Measurements from ENCODE around the gene ATG7.
"Not testable (repeated sequence)": the region's sequence is repeated elsewhere in the genome, so short reads cannot be mapped to it uniquely, and the experiment has no call there.

The ATG7 gene

GRCh38 chr3:11470031-11470853, 198.0 kb downstream of the ATG7 start:
- DNase-seq = no peak

DNA sequence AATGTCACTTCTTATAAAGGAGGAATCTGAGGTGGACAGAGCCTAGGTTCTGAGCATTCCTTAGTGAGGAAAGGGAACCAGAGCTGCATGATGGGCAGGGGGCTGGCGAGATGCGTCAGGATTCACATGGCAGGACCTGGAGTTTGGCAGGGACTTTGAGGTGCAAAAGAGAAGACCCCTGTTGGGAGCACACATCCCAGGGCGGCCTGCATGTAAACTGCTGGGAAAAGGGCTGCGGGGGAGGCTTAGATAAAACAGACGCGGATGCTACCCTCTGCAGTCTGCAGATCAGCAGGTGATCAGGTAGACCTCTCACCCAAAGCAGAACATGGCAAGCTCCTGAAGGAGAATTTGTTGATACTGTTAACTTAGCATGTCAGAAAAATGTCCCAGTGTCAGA, 203.1 kb downstream of the ATG7 start:
- DNase-seq = no peak

DNA sequence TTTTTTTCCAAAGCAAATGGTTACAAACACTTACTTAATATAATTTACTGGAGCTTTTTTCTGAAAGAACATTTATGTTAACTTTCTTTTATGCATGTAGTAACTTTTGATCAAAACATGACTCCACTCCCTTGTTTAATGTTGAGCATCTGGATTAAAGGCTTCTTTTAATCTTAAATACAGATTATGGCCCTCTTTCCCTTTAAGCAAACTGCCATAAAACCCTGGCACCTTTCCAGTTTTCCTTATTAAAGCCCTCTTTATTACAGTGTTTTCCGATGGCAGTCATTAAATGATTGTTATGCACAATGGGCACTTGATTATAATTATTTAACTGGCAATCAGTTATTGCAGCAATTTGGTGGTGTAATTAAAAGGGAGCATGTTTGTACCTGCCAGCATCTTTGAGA, 204.5 kb downstream of the ATG7 start:
- DNase-seq = no peak

DNA sequence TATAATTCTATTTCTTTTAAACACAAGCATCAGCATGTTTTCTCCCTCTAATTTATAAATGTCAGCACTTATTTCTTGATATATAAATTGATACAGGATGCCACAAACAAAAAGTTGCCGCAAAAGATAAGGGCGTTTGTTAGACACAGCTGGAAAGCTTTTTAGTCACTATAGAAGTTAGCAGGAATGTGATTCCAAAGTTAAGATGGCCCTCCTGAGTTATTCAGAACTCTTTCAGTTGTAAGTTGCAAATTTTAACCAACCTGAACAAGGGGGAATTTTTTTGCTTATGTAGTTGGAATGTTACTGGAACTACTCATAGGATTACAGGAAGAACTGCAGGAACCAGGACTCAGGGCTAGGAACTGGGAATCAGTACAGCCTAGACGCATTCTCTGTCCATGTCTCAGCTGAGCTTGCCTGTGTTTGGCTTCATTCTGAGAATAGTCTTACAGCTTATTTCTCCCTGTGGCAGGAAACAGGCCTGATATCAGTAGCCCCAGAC, 205.3 kb downstream of the ATG7 start:
- no peak for DNase-seq

DNA sequence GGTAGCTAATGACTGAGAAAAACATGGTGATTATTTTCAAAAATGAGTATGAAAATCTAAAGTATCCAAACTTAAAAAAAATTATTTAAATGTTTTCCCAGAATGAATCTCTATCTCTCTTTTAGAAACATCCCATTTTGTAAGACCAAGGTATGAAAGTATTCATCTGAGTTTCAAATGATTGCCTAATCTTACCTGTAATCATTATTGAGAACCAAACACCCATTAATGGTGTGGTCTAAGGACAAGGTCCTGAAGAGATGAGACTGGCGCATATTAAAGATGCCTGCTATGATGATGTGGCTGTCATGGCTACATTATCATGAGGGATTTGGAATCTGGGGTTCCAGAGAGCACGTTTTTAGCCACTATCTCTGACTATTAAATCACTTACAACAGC, 206.0 kb downstream of the ATG7 start:
- DNase-seq = no peak

- no peak for DNase-seq
Measured at GRCh38 chr3:11479221-11479620, 207.0 kb downstream of the ATG7 start.

DNA sequence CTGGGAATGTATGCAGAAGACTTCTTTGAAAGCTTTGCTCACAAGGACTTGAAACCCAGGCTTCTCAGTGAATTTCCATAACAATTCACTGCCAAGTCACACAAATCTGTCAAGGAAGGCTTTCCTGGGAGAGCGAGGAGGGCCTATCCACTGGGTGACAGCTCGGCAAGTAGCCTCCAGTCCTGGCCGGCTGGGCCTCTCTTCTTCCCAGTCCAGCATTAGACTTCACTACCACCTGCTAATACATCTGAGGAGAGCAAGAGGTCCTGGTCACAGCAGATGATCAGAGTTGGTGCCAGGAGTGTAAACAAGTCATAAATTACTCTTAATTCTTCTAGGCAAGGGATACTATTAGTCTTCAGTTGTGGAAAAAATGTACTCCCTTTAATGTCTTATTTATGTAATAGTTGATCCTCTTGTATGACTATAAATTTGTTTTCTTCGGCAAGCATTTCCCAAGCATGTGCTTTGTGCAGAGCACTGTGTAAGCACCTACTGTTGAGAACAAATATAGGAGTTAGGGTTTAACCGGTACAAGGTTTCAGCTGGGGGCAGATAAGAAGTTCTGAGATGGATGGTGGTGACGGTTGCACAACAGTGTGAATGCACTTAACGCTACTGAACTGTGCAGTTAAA, 208.6 kb downstream of the ATG7 start:
- DNase-seq = no peak

DNA sequence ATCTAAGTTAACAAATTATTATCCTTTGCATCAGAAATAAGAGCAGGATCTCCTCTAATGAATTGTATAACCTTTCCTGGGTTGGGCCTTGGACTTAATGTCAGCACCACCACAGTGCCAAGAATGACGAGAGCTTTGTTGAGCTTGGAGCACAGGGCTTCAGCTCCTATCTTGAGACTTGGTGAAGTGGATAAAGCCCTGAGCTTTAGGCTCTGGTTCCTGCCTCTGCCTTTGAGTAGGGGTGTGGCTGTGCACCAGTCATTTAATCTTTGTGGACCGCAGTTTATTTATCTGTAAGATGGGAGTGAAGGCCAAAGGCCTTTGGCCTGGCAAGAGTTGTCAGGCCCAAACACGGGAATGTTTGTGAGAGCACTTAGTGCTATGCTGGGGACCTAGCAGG, 209.4 kb downstream of the ATG7 start:
- no peak for DNase-seq

DNA sequence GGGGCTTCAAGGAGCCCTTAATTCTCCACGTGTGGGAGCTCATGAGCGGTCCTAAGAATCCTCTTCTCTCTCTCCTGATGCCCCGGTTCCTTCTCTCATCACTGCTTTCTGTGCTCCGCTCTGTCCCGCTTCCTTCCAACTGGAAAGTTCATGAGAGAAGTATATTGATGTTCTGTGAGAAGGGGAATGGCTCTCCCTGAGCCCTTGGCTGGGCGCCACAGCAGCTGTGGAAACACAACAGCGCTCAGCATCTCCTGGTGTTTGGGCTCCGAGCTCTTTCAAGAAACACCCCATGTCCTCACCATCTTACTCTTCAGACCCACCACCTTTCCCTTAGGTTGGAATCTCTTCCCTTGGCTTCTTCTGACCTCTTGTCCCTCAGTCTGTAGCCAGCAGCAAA, 209.8 kb downstream of the ATG7 start:
- DNase-seq = no peak

DNA sequence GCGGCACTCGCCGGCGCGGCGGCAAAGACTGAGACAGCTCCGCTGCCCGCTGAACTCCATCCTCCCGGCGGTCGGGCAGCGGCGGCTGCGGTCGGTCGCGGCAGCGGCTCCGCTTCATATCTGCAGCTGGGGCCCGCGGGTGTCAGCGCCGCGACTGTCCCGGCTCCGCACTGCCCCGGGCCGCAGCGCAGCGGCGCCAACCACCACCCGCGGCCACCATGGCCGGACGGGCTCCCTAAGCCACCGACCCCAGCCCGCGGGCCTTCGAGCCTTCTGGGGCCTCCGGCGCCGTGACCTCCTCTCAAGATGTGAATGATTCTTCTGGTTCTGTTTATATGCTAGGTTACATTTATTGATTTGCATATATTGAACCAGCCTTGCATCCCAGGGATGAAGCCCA, 216.2 kb downstream of the ATG7 start:
- not testable (repeated sequence) for DNase-seq

DNA sequence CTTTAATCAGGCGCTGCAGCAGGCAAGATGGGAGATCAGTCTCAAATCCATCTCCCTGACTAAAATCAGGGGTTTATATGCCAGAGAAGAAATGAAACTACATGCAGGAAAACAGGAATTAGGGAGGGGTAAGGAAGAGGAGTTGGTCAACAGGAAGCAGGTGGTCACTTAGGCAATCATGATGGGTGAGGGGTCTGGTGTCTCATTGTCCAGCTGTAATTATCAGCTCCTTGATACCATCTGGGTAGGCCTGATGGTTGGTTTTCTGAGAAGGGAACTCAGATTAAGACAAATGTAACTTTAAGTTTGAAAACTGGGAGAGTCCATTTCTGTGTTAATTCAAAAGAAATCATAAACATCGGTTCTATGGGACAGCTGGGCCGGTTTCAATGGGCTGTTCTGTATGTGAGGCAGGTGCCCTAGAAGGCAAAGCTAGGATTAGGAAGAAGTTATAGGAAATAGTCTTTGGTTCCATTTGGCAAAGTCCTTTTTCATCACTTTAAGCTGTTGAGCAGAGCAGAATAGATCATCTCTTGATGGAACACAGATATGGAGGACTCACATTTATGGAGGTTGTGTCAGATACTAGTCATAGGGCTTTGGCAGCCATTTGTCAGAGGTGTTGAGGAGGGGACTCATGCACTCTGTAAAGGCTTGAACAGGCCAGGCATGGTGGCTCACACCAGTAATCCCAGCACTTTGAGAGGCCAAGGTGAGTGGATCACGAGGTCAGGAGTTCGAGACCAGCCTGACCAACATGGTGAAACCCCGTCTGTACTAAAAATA, 222.1 kb downstream of the ATG7 start:
- no peak for DNase-seq

GRCh38 chr3:11495948-11496557, 223.9 kb downstream of the ATG7 start:
- DNase-seq = no peak

DNA sequence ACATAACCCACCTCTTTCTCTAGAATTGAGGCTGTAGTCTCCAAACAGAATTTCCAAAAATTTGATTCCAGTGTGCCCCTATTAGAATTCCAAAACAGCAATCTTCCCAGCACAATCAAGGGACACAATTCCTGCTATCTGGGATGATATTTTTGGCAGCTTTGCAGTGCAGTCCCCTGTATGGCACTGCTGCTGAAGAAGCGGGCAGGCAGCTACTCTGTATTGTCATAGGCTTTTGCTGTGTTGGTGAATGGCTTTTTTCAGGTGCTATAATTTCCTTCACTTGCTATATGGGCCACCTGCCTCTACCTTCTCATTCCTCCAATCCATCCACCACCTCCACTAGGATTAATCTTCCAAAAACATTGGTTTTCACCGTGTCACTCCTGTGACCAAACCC, 226.0 kb downstream of the ATG7 start:
- no peak for DNase-seq

DNA sequence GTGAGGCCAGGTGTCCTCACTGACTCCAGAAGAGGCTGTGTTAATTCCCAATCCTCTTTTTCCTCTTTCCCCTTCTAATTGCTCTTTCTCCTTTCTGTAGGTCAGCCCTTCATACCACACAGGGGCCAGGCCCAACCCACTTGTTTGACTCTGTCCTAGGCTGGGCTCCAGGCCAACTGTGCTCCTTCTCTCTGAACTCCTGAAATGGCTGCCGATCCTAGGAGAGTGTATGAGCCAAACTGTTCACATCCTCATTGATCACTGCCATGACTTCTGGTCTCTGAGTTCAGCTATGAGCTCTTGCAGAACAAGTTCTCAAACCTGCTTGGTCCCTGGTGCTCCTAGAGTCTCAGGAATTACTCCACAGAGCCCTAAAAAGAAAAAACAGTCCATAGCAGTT, 226.4 kb downstream of the ATG7 start:
- no peak for DNase-seq

GRCh38 chr3:11499144-11499543, 226.9 kb downstream of the ATG7 start:
- DNase-seq = no peak

DNA sequence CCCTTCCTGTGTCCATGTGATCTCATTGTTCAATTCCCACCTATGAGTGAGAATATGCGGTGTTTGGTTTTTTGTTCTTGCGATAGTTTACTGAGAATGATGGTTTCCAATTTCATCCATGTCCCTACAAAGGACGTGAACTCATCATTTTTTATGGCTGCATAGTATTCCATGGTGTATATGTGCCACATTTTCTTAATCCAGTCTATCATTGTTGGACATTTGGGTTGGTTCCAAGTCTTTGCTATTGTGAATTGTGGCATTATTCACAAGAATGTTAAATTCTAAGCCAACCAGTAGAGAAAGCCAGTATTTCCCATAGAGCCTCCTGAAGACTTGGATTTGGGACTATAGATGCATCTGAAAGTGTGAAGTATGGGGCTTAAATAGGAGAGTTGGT, 230.2 kb downstream of the ATG7 start:
- not testable (repeated sequence) for DNase-seq

GRCh38 chr3:11507719-11508118, 235.5 kb downstream of the ATG7 start:
- DNase-seq = no peak

DNA sequence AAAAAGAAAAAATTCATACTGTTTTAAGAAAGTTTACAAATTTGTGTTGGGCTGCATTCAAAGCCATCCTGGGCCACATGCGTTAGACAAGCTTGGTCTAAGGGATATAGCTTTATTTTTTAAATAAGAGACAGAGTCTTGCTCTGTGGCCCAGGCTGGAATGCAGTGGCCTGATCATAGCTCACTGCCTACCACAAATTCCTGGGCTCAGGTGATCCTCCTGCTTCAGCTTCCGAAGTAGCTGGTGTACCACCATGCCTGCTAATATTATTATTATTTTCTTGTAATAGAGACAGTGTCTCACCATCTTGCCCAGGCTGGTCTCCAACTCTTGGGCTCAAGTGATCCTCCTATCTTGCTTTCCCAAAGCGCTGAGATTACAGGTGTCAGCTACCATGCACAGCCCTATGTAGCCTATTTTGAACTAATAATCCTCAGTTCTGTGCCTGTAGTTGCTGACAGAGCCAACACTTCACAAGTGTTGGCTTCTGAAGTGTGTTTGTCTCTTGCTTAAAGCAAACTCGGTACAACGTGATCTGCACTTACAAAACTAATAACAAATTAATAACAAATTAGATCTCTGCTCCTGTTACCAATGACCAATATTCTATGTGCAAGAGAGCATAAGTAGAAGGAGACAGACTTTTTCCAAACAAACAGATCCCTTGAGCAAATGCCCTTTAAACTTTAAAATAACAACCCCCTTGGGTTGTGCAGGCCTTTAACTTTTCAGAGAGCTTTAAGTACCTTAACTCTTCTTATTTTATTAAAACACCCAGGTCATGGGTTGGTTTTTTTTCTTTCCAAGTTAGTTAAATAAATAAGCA, 236.4 kb downstream of the ATG7 start:
- no peak for DNase-seq

DNA sequence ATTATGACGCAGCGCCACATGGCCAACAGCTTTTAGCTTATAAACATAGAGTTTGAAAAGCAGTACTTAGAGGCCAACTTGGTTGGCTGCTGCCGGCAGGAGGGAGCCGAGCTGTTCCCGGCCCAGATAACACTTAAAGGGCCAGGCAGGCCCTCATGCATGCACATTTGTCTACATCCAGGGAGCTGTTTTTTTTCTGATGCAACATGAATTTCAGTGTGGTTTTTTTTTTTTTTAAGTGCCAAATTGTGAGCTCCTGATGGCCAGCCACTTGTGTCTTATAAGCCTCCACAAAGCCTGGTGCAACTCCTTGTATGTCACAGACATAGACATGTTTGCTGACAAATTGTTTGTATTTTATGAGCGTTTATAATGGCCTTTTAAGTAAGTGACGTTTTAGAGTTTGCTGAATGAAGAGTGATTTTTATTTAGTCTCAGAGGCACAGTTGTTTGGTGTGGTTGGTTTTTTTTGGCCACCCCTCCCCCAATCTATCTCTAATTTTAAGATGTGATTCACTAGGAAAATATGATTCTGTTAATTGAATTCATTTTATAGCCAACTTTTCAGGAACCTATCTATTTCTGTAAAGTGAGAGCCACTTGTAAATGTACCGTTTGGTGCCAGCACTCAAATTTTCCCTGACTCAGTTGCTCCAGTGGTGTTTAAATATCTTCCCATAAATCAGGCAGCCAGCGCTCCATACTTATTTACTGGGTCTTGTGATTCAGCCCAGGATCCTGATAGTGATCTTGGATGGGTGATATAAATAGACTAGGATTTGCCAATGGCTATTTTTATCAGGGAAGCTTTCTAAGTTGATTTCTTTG, 237.2 kb downstream of the ATG7 start:
- no peak for DNase-seq

DNA sequence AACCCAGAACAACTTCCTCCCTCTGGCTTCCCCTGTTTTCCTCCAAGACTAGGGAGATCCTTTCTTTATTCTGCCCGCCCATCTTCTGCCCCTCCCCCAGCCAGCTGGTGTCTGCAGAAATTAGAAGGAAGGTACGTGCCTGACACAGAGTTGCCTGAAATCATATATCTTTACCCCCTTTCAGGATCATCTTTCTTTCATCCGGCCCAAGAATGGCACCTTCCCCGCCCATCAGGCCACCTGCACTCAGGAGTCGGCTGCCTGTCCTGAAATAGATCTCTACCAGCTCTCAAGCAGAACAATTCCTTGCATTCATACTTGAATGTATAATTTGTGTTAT, 237.8 kb downstream of the ATG7 start:
- DNase-seq = no peak

DNA sequence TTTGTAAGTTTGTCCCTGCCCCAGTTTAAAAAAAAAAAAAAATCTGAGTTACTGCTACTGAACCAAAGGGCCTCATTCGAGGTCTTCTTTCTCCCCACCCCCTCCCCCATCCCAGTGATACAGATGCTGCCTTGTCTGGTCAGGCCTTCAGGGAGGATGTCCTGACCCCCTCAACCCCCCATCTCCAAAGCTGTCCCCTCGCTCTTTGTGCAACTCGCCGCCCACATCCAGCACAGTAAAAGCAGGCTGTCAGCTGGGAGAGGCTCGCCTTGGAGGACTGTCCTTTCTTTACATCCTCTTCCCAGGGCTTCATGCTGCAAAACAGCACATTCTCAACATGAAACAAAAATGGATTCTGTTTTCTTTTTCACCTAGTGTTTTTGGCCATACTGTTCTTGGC, 238.2 kb downstream of the ATG7 start:
- no peak for DNase-seq

DNA sequence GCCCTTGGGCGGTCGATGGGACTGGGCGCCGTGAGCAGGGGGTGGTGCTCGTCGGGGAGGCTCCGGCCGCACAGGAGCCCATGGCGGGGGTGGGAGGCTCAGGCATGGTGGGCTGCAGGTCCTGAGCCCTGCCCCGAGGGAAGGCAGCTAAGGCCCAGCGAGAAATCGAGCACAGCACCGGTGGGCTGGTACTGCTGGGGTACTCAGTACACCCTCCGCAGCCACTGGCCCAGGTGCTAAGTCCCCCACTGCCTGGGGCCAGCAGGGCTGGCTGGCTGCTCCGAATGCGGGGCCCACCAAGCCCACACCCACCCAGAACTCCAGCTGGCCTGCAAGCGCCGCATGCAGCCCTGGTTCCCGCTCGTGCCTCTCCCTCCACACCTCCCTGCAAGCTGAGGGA, 239.4 kb downstream of the ATG7 start:
- not testable (repeated sequence) for DNase-seq

Data from stimulated activated CD4-positive, alpha-beta T cell treated with anti-CD3 and anti-CD28 coated beads, Interleukin-4, amount 100 ng/mL, for 1 hour (primary cell).